Regular cardiac myocyte (primary cell): ENCODE measurements around the gene PCP2. TPM values are rescaled to one million over a fixed set of nuclear protein-coding genes. Genes with fewer than 3 reads are reported as not detected.

ENCODE experiments used
- total RNA-seq: library from RNA; depleted of rRNA; stranded (reverse); fragments of >200 nt; gene quantifications from 2 replicates; pipeline ENCODE4 v1.2.3, GENCODE V29; 2014

Gene PCP2
- total RNA-seq = not detected in 2 replicates

DNA sequence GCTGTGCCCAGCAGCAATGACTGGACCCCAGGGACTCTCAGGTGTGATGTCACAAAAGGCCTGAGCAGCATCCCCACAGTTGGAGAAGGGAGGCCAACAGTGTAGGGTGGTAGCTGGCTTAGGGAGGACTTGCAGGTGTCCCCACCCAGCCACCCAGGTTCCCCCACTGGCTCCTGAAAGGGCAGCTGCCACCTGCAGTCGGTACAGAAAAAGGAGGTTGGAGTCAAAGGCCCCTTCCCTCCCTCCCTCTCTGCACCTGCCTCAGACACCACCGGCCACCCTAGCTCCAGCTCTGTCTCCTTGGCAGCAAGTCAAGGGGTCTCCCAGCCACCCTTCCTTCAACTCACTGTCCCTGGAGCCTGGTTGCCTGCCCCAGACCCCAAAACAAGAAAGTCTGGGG lies at the start of gene PCP2:
TSS of gene PCP2 (minus strand) at position 22 of the 400 bp plus-strand sequence. CDS start 262 bp downstream, outside the sequence.

DNA sequence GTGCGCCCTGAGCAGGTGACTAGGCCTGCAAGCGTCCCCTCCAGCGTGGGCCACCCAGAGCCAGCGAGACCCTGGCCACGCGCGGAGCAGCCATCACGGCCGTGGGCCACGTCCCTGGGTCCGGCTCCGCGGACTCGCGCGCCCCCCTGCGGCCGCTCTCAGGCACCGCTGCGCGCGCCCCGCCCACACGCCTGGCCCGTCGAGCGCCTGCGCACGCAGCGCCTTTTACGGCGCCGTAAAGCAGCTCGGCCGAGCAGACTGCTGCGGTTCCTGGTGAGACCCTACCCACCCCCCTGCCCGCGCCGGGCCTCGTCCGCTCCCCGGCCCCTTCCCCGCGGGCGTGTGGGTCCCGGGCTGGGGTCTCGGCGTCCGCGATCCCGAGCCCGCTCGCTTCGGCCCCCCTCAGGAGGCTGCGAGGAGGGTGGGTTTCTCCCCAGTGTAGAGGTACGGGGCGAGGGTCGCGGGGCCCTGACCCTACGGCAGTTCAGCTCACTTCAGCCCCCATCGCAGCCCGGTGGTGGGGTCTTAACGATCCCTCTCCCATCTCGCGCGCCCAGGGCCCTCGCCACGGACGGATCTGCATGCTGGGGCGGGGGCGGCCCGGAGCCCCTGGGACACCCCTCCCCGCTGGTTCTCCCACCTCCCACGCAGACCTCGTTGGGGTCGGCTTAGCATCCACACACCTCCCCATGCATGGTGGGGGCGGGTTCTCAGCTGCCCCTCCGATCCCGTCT lies 47.3 kb upstream of the PCP2 start, which contains the start of gene TRAPPC5:
TSS of gene TRAPPC5 (plus strand) at position 228 of the 734 bp plus-strand sequence. CDS start 1,421 bp downstream, outside the sequence.

GRCh38 chr19:7676854-7677253 lies 43.3 kb upstream of the PCP2 start, which contains the start of gene MCEMP1:
TSS of gene MCEMP1 (plus strand) at chr19:7677090. CDS start at chr19:7677121, 31 bp downstream.

GRCh38 chr19:7668842-7669241 lies 35.3 kb upstream of the PCP2 start, which contains the start of gene RETN:
TSS of gene RETN (plus strand) at chr19:7669049. CDS start at chr19:7669327, 278 bp downstream.

DNA sequence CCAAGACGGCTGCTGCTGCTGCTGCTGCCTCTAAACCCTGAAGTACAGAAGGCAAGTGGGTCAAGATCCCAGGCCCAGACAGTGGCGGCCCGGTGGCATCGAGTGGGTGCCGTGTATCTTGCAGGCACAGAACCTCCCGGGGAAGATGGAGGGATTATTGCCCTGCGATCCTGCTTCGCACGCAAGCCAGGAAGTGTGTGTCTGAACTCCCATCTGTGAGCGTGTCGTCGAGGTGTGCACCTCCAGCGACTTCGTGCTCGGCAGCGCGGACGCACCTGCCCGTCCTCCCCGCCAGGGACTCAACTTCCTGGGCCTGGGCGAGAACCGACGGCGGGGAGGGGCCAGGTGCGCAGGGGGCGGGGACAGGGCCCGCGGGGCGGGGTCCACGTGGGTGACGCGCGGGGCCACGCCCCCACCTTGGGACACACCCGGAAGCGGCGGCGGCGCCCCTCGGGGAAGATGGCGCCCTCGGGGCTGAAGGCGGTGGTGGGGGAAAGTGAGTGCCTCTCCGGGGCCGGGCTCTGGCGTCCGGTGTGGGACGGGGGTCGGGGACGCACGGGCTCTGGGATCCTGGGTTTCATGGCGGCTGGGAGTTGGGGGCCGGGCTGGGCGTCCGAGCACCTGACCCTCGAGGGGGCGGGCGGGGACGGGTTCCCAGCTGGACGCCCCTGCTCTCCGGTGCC lies 3.3 kb upstream of the PCP2 start, which contains the start of gene STXBP2:
TSS of gene STXBP2 (plus strand) at position 420 of the 683 bp plus-strand sequence. CDS start at position 460, 40 bp downstream.

DNA sequence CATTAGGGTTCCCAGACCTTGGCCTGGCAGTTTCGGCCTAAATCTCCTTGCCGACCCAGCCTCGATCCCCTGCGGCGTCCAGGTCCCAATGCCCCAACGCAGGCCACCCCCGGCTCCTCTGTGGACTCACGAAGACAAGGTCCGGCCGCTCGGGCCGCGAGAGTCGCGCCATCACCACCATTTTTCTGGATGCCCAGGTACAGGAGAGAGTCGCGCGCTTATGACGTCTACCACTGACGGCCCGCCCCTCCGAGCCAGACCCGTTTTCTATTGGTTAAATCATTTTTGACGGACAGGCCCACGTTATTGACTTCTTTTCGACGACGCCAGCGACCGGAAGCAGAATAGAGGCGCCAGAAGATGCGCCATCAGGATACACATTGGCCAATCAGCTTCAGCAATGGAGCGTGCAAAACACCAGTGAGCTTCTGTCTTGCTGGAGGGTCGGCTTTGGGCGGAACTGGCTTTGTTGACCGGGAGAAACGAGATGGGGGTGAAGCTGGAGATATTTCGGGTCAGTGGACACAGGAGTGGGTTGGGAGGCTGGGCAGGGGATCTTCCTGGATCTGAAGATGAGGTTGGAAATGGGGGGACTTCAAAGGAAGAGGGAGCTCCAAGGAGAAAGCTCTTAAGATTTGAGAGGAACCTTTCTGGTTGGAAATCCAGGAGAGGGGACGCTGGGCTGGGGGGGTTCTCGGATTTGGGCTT lies 4.0 kb downstream of the PCP2 start, which contains the start of the genes PET100 and XAB2:
TSS of gene PET100 (plus strand) at position 447 of the 708 bp plus-strand sequence. CDS start at position 488, 41 bp downstream.
TSS of gene XAB2 (minus strand) at position 199 of the 708 bp plus-strand sequence. CDS start at position 181, 18 bp downstream.

GRCh38 chr19:7595466-7596133 lies 37.9 kb downstream of the PCP2 start, which contains the start of gene CAMSAP3:
TSS of gene CAMSAP3 (plus strand) at chr19:7595863. CDS start at chr19:7596003, 140 bp downstream.

Other genes starting within 250 kb of the PCP2 start
- 1.5 and 6.2 TPM in 2 replicates for gene PEX11G, start 144.7 kb downstream of the PCP2 start, total RNA-seq
- 6.7 and 10.4 TPM in 2 replicates for gene ZNF358, start 117.6 kb downstream of the PCP2 start, total RNA-seq
- 3.1 and 4.2 TPM in 2 replicates for gene MCOLN1, start 111.1 kb downstream of the PCP2 start, total RNA-seq
- gene PNPLA6, start 98.0 kb downstream of the PCP2 start, total RNA-seq = 61.4 and 80.3 TPM in 2 replicates
- not detected in 2 replicates for gene CAMSAP3, start 37.9 kb downstream of the PCP2 start, total RNA-seq
- 14.9 and 30.3 TPM in 2 replicates for gene XAB2, start 4.2 kb downstream of the PCP2 start, total RNA-seq
- 9.6 and 14.6 TPM in 2 replicates for gene PET100, start 3.9 kb downstream of the PCP2 start, total RNA-seq
- 32.1 and 51.8 TPM in 2 replicates for gene STXBP2, start 3.4 kb upstream of the PCP2 start, total RNA-seq
- not detected in 2 replicates for gene RETN, start 35.3 kb upstream of the PCP2 start, total RNA-seq
- not detected in 2 replicates for gene MCEMP1, start 43.4 kb upstream of the PCP2 start, total RNA-seq
- gene TRAPPC5, start 47.1 kb upstream of the PCP2 start, total RNA-seq = 42.8 and 84.9 TPM in 2 replicates
- not detected in 2 replicates for gene FCER2, start 68.4 kb upstream of the PCP2 start, total RNA-seq
- not detected in 2 replicates for gene CLEC4G, start 98.4 kb upstream of the PCP2 start, total RNA-seq
- not detected in 2 replicates for gene CD209, start 113.8 kb upstream of the PCP2 start, total RNA-seq
- gene CLEC4M, start 129.5 kb upstream of the PCP2 start, total RNA-seq = 0.19 and 0.28 TPM in 2 replicates
- 17.2 and 17.3 TPM in 2 replicates for gene EVI5L, start 196.5 kb upstream of the PCP2 start, total RNA-seq
- gene PRR36, start 240.7 kb upstream of the PCP2 start, total RNA-seq = under 0.01 TPM in 1 of 2 replicates, not detected in the other